Fibroblast of peridontal ligament (primary cell): ENCODE measurements around the gene MORF4L1.
"Not testable (repeated sequence)": the region's sequence is repeated elsewhere in the genome, so short reads cannot be mapped to it uniquely, and the experiment has no call there.

Experiments
- DNase-seq: peaks from one replicate; pipeline ENCODE4 v3.0.0-alpha.2; 2010; ENCODE audit errors: extremely low read depth

MORF4L1 gene, protein sequence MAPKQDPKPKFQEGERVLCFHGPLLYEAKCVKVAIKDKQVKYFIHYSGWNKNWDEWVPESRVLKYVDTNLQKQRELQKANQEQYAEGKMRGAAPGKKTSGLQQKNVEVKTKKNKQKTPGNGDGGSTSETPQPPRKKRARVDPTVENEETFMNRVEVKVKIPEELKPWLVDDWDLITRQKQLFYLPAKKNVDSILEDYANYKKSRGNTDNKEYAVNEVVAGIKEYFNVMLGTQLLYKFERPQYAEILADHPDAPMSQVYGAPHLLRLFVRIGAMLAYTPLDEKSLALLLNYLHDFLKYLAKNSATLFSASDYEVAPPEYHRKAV

DNA sequence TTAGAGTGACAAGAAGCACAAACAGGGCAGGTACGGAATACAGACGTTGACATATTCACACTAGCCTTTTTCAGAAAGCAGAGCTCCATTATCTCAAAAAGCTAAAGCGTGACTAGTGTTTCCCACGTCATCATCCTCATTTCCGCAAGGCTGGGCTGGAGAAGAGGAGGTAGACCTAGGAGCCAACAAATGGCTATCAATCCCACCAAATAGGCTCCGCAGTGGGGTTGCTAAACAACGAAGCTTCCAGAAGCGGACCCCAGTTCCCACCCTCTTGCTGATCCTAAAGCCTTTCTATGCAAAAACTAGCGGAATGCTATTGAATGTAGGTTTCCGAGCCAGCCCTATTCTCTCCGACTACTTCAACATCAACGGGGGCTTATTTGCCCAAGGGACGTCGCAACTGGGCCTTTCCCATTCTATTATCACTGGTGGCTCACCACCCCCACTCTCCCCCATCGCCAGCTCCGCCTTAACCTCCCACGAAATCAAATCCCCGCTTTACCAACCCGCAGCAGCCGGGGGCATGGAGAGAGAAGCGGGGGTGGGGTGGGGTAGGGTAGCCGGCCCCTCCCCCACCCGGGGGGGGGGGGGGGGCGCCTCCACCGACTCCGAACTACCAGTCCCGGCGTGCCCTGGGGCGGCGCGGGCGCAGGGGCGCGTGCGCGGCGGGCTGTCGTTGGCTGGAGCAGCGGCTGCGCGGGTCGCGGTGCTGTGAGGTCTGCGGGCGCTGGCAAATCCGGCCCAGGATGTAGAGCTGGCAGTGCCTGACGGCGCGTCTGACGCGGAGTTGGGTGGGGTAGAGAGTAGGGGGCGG is at the start of gene MORF4L1:
Gene MORF4L1 (plus strand): TSS at position 736 of the 817 bp plus-strand sequence. CDS start 128 bp downstream, outside the sequence.
- DNase-seq = peak; percentile 93

DNA sequence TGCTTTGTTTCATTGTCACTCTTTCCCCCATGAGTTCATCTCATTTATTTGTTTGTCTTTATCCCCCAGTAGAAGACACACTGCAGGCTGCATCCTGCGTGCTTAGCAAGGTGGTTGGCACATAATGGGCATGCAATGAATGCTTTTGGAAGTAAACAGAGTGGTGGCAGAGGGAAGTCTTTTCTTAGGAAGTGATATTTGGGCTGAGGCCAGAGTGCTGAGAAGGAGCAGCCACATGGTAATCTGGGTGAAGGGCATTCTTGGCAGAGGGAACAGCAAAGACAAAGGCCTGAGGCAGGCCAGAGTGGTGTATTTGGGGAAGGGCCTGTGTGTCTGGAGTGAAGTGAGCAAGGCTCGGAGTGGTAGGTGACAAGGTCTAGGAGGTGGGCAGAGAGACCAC is 43.8 kb upstream of the MORF4L1 start:
- DNase-seq = no peak

DNA sequence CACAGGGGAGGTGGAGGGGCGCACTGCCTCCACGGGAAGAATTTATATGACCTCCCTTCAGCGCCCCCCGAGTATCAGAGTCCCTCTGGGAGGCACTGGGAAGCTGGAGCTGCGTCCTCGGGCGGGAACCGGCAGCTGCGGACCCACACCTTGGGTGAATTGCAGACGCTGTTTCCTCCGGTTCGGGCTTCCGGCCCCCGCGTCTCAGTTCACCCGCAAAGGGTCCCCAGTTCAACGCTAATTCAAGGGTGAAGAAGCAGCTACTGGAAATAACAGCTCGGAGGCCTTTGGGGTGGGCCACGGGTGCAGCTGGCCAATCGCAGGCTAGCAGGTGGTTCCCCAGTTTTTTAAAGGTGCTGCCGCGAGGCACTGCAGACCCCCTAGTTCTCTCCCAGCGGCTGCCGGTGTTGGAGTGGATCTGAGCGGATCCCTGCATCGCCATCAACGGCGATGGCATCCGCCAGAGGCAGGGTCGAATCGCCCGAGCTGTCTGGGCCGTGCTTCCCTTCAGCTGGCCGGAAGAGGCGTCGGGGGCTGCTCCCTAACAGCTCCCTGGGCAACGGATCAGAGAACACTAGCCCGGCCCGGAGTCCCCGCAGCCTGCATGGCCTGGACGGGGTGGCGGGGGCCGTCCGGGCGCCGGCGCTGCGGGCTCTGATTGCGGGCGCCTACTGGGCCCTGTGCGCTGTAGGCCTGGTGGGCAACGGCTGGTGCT is 42.0 kb upstream of the MORF4L1 start:
- DNase-seq = no peak

DNA sequence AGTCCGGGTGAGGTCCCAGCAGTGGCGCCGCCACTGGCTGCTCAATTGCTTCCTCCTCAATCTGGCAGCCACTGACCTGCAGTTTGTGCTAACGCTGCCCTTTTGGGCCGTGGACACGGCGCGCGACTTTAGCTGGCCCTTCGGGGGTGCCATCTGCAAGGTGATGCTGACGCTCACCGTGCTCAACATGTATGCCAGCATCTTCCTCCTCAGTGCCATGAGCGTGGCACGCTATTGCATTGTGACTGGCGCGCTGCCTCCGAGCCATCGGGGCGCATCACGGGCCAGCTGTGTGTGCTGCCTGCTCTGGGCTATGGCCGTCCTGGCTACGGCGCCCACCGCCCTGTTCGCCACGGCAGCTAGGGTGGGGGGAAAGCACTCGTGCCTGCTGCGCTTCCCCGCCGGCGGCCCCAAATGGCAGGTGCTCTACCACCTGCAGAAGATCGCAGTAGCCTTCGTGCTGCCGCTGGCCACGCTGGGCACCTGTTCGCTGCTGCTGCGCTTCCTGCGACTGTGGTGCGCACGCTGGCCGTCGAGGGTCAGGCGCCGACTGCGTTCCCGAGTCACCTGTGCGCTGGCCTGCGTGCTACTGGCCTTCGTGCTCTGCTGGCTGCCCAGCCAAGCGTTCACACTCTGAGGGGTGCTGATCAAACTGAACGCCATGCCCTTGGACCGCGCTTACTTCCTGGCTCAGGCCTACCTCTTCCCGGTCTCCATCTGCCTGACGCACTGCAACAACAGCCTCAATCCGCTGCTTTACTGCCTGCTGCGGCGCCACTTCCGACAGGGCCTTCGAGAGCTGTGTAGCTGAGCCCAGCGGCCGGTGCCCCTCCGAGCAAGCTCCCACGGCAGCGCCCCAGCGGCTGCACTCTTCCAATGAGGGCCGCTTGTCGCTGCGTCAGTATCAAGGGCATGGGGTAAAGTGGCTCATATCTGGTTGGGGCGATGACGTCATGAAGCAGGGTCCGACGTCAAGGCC is 41.2 kb upstream of the MORF4L1 start:
- DNase-seq = no peak

DNA sequence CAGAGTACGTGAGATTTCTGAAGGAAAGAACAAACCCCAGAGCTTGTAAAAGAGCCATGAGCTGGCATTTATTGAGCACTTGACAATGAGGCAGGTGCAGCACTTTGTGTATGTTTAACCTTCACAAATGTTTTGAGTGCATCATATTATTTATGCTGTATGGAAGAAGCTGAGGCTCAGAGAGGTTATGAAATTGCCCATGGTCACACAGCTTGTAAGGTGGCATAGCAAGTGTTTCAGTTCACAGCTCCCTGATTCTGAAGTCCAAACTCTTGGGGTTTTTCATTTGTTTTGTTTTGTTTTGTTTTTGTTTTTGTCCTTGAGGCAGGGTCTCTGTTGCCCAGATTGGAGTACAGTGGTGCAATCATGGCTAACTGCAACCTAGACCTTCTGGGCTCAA is 36.4 kb upstream of the MORF4L1 start:
- DNase-seq = no peak

DNA sequence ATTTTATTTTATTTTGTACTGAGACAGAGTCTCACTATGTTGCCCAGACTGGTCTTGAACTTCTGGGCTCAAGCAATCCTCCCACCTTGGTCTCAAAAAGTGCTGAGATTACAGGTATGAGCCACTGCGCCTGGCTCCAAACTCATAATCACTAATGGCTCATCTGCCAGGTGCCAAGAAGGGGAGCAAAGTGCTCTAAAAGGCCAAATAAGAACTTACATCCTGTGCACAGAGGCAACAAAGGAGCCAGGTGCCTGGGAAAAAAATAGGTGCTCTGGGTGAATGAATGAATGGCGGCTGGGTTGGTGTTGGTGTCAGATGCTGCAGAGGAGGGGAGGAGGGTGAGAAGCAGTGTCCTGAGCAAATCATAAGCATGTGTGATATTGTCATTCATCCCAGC is 35.6 kb upstream of the MORF4L1 start:
- no peak for DNase-seq

DNA sequence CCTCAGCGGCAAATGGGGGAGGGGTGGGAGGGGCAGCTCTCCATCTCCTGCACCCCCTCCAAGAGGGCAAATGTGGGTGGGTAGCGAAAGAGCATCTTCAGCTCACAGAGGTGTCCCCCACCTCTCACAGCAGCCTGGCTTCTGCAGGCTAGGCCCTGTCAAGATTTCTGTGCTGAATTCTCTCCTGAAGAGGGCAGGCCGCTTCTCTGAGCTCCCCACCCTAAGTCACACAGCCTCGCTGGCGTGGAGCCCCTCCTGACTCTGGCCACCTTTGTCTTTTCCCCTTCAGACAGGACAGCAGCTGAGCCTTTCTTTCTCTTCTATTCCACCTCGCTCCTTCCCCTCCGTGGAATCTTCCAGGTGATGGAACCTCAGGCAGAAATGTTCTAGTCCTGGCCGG is 35.1 kb upstream of the MORF4L1 start:
- DNase-seq = no peak

DNA sequence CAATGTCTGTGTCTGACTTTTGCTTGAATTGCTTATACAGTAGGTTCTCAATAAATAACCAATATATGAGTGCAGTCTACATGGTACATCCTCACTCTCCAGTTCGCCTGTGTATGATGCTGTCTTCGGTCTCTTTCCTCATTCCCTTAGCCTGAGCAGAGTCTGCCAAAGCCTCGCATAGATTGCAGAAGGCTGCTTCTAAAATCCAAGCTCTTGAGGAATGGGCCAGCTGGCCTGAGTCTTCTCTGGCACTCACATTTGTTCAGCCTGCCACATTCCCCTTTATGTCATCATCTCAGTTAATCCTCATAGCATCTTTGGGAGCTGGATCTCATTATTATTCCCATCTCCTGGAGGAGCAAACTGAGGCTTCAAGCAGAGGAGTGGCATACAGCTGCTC is 34.2 kb upstream of the MORF4L1 start:
- DNase-seq = peak; percentile 74

DNA sequence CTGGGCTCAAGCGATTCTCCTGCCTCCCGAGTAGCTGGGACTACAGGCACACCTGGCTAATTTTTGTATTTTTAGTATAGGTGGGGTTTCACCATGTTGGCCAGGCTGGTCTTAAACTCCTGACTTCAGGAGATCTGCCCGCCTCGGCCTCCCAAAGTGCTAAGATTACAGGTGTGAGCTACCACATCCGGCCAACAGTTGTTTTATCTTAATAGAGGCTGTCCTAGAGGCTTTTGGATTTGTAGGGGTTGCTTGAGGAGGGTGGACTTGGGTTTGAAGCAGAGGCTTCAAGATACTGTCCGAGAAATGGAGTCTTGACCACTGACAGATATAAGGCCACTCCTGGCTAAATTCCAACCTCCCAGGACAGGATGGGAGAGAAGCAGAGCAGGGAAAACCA is 33.5 kb upstream of the MORF4L1 start:
- DNase-seq = not testable (repeated sequence)

DNA sequence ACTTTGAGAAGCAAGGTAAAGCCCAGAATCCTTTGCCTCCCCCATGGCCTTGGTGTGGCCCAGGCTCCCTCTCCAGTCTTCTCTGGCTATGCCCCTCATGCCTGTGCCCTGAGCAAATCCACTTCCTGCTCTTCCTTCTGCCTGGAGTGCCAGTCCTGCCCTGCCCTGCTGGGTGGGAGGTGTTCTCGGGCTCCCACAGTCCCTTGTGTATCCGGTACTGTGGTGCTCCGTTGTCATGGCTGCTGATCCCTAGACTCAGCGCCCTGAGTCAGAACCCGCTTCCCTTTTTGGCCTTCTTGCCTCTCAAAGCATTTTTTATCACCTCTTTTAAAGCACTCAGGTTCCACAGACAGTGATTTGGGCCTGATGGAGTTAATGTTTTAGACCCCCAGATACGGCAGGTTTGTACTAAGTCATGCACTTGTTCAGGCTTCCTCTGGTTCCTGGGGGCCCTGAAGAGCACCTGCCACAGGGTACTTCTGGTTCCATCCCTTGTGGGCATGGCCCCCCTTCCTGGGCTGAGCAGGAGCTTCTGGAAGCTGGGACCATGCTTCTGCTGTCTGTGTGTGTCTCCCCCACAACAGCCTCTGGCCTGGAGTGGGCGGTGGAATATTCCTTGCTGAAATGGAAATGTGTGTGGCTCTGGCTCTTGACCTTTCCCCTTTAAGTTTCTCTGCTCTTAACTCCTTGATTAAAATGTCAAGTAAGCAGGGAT is 31.9 kb upstream of the MORF4L1 start:
- peak; percentile 15 for DNase-seq

DNA sequence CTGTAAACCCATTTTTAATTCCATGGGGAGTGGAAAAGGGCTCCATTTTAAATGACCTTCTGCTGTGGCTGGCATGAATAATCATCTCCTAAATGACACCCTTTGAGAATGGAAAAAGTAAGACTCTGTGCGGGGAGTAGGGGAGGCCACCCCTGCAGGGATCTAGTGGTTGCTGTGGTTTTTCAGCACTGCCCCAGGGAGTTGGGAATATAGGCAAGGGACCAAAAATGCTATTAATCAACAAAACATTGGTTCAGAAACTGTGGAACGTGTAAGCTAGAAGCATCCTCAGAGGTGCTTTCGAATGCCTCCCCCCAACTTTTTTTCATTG is 31.3 kb upstream of the MORF4L1 start:
- peak; percentile 42 for DNase-seq

DNA sequence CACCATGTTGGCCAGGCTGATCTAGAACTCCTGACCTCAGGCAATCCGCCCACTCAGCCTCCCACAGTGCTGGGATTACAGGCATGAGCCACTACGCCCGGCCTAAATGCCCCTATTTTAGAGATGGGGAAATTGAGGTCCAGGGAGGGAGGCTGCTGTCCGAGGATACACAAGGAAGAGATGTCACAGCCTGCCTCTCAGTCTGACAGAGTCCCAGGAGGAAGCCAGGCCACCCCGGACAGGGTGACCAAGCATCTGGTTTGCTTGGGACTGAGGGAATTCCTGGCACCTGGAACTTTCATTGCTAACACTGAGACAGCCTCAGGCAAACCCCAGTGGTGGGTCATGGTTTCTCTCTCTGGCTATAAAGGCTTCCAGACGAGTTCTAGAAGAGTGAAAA is 30.8 kb upstream of the MORF4L1 start:
- DNase-seq = no peak

DNA sequence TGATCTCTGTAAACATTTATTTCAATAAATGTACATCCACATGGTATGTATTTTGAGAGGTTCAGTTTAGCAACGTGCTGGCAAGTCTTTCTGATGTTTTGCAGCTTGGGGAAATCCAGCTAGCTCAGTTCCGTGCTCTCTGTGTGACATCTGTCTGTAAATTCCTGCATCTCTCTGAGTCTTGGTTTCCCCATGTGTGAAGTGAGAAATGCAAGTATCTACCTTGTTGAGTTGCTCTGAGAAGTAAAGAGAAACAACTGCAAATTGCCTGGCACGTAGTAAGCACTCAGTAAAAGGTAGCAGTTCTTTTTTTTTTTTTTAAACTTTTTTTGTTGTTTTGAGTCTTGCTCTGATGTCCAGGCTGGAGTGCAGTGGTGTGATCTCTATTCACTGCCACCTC is 30.2 kb upstream of the MORF4L1 start:
- no peak for DNase-seq

DNA sequence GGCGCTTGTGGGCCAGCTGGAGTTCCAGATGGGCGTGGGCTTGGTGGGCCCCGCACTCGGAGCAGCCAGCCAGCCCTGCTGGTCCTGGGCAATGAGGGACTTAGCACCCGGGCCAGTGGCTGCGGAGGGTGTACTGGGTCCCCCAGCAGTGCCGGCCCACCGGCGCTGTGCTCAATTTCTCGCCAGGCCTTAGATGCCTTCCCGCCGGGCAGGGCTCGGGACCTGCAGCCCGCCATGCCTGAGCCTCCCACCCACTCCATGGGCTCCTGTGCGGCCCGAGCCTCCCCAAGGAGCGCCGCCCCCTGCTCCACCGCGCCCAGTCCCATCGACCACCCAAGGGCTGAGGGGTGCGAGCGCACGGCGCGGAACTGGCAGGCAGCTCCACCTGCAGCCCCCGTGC is 25.8 kb upstream of the MORF4L1 start:
- DNase-seq = not testable (repeated sequence)

DNA sequence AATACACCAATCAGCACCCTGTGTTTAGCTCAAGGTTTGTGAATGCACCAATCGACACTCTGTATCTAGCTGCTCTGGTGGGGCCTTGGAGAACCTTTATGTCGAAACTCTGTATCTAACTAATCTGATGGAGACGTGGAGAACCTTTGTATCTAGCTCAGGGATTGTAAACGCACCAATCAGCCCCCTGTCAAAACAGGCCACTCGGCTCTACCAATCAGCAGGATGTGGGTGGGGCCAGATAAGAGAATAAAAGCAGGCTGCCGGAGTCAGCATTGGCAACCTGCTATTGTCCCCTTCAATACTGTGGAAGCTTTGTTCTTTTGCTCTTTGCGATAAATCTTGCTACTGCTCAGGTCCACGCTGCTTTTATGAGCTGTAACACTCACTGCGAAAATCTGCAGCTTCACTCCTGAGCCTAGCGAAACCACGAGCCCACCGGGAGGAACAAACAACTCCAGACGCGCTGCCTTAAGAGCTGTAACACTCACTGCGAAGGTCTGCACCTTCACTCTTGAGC is 25.2 kb upstream of the MORF4L1 start:
- not testable (repeated sequence) for DNase-seq

DNA sequence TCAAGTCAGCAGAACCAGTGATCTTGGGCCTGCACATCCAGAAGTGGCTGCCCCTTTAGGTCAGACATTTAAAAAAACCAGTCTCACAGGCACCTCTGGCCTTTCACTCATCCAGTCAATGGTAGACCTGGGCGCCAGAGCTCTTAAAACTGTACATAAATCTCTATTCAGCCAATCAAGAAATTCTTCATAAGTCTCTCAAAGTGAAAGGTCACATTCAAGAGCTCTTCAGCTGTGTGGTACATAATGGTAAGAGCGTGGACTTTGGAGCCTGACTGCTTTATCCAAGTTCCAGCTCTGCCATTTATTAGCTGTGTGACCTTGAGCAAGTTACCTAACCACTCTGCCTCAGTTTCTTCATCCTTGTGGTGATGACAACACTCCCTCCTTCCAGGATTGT is 22.3 kb upstream of the MORF4L1 start:
- no peak for DNase-seq

DNA sequence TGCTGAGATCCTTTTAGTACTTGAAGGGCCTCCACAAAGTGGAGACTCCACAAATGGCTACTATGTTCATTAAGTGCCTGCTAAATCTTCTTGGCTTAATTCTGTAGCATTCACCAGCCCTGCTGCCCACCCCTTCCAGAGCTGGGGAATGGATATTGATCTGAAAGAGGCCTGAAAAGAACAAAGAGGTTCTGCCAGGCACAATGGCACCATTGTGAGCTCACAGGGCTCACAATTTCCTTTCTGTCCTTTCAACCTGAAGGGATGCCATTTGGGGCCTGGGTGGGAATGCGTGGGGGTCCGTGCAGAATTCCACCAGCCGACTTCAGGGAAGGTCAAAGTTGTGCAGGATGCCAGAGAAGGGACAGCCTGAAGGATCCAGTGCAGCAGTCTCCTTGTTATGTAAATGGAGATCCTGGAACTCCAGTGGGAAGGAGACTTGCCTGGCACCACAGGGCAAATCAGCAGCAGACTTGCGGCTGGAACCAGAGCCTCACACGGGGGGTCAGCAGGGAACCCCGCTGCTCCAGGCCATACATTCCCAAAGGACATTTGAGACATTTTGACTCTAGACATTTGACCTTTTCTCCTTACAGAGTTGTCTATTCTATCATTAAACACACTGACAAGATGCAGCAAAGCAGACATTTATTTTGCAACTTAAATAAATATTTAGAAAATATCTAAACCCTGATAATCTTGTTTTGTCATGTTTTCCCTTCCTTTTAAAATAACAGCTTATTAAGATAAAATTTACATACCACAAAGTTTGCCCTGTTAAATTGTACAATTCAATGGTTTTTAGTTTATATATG is 21.5 kb upstream of the MORF4L1 start:
- DNase-seq = no peak

DNA sequence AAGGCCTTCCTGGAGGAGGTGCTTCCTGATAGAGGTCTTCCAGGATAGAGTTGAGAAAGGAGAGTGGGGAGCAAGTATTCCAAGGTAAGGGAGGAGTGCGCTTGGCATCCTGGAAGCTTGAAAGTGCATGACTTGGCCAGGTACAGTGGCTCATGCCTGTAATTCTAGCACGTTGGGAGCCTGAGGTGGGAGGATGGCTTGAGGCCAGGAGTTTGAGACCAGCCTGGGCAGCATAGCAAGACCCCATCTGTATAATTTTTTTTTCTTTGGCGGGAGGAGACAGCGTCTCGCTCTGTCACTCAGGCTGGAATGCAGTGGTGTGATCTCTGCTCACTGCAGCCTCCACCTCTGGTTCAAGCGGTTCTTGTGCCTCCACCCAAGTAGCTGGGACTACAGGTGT is 19.2 kb upstream of the MORF4L1 start:
- DNase-seq = no peak

DNA sequence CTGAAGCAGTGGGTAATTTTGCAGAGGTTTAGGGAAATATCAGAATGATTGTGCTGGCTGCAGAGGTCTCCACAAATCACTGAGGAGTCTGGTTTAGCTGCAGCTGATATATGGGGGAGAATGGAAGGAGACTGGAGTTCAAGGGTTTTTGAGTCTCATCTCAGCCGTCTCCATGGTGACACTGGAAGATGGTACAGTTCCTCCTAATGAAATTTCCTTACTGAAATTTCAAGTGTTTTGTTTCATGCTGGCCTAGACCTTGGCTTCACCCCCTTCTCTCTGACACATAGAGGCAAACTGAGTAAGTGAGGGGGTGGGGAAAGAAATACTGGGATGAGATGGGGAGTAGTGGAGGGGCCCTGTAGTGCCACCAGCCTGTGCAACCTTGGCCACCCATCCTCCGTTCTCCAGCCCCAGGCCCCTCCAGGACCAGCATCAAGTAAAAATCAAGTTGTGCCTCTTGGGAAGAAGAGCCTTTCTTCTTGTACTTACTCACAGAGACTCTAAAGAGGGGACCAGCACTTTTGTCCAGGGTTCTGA is 17.8 kb upstream of the MORF4L1 start:
- DNase-seq = no peak
